ENCODE data around the gene TMEM258. TPM values are rescaled to one million over a fixed set of nuclear protein-coding genes. Genes with fewer than 3 reads are reported as not detected.
A peak's percentile ranks its signal among the peaks of the same experiment; 100 is the strongest.

TMEM258 gene
- total RNA-seq, 1 experiment from 2014 or later = 110 TPM

DNA sequence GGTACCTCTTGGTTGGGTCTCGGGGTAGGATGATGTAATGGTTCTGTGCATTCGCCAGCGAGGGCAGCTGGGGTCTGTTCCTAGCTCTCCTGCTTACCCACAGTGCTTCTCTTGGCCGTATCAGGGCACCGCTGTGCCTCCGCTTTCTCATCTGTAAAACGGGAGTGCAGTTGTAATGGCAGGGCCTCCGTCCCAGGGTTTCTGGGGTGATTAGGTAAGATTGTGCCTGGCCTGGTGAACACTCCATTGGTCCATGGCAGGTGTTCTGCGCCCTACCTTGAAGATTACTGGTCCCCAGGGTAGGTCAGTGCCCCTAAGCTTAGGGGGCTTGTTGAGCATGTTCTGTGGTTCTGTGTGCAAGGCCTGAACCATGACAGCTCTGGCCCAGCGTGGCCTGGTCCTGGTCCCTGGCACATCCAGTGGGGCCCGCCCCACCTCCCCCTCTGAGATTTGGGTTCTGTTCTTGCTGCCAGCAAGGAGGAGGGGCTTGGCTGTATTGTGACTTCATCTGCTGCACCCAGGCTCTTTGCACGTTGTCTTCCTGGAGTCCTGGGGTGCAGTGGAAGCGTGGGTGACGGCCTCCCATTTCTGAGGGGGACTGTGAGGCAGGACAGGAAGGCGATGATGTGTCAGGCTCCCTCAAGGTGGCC, 35.1 kb downstream of the TMEM258 start:
- intact Hi-C loops (cut with micrococcal nuclease) = no loop called here
- no peaks in the 10 kb centered on the region for H3K27me3 ChIP-seq (ENCODE audit: low read length)
- H3F3A ChIP-seq (ENCODE audit: low read length, unreplicated experiment) = no peaks in the 10 kb centered on the region
- no TSS peak for BruUV-seq (replicated peaks)
- no peak overlapping the region for H3K9ac ChIP-seq (ENCODE audit: low read length)
- H3K4me3 ChIP-seq (ENCODE audit: low read length) = no peak overlapping the region
- no peak overlapping the region for H2AFZ ChIP-seq (ENCODE audit: low read length)
- DNase-seq (no peak), ATAC-seq (no peak)
- no peaks in the 10 kb centered on the region for H4K20me1 ChIP-seq (ENCODE audit: low read length)
- no peak overlapping the region for H3K4me2 ChIP-seq (ENCODE audit: low read length)
- peaks cover 16% of the 10 kb centered on the region for H3K4me1 ChIP-seq (ENCODE audit: insufficient read depth, low read length)
- ChIA-PET POLR2A (ENCODE audit: unreplicated experiment) (no interaction called here), CTCF (no interaction called here)
- H3K36me3 ChIP-seq (ENCODE audit: low read depth, low read length) = no peaks in the 10 kb centered on the region
- no peaks in the 10 kb centered on the region for H3K9me2 ChIP-seq (replicated peaks; ENCODE audit: low read length)
- TF ChIP-seq, protein P1, sequence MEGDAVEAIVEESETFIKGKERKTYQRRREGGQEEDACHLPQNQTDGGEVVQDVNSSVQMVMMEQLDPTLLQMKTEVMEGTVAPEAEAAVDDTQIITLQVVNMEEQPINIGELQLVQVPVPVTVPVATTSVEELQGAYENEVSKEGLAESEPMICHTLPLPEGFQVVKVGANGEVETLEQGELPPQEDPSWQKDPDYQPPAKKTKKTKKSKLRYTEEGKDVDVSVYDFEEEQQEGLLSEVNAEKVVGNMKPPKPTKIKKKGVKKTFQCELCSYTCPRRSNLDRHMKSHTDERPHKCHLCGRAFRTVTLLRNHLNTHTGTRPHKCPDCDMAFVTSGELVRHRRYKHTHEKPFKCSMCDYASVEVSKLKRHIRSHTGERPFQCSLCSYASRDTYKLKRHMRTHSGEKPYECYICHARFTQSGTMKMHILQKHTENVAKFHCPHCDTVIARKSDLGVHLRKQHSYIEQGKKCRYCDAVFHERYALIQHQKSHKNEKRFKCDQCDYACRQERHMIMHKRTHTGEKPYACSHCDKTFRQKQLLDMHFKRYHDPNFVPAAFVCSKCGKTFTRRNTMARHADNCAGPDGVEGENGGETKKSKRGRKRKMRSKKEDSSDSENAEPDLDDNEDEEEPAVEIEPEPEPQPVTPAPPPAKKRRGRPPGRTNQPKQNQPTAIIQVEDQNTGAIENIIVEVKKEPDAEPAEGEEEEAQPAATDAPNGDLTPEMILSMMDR (conservative IDR thresholded peaks at IDR 0.05; ENCODE audit: low read depth, low read length) = no peak
- TF ChIP-seq EZH2phosphoT487 (IDR thresholded peaks at IDR 0.05; ENCODE audit: borderline replicate concordance, low read length) (no peak), EZH2 (IDR thresholded peaks at IDR 0.05; ENCODE audit: low read length, unreplicated experiment) (no peak)
- H3K27ac ChIP-seq (ENCODE audit: low read length) = no peak overlapping the region
- no peaks in the 10 kb centered on the region for H3K79me2 ChIP-seq (ENCODE audit: low read length)
- no peaks in the 10 kb centered on the region for H3K9me3 ChIP-seq (ENCODE audit: low read length)

DNA sequence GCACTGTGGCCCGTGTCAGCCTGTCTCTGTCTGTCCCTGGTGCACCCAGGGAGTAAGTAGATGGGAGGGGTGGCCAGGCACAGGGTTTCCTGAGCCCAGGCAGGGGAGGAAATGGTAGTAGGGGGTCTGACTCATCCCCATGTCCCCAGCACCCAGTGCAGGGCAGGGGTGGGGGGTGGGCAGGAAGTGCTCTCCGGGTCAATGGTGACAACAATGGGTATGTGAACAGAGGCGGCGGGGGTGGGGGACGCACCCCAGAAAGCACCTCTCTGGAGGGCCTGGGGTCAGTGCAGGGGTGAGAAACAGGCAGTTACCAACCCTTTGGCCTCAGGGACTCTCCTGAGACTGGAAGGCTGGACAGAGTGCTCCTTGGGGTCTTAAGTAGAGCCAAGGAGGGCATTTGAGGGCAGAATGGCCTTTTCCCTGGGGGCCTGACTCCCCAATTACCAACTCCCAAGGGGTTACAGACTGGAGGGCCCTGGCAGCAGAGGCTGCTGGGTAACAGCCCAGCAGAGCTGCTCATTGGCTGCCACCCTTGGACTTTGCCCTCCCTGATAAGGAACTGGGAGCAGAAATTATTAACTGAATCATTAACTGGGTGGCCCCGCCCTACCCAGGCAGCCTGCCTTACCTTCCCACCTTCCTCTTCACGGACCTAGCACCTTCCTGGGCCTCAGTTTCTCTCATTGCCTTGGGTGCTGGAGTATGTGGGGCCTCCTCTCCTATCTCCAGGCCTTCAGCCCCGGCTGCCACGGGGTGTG, 35.8 kb downstream of the TMEM258 start:
- no peaks in the 10 kb centered on the region for H3K36me3 ChIP-seq (ENCODE audit: low read depth, low read length)
- no peaks in the 10 kb centered on the region for H3K27me3 ChIP-seq (ENCODE audit: low read length)
- TF ChIP-seq EZH2phosphoT487 (IDR thresholded peaks at IDR 0.05; ENCODE audit: borderline replicate concordance, low read length) (no peak), EZH2 (IDR thresholded peaks at IDR 0.05; ENCODE audit: low read length, unreplicated experiment) (no peak)
- TF ChIP-seq, protein P1 (conservative IDR thresholded peaks at IDR 0.05; ENCODE audit: low read depth, low read length) = no peak
- H3K27ac ChIP-seq (ENCODE audit: low read length) = peak overlapping the region; percentile 51
- peaks cover 20% of the 10 kb centered on the region for H3K4me1 ChIP-seq (ENCODE audit: insufficient read depth, low read length)
- ChIA-PET POLR2A (ENCODE audit: unreplicated experiment) (no interaction called here), CTCF (no interaction called here)
- DNase-seq (peak; percentile 65), ATAC-seq (peak; percentile 61)
- intact Hi-C loops (cut with micrococcal nuclease) = no loop called here
- no TSS peak for BruUV-seq (replicated peaks)
- H3F3A ChIP-seq (ENCODE audit: low read length, unreplicated experiment) = no peaks in the 10 kb centered on the region
- peak overlapping the region; percentile 52 for H2AFZ ChIP-seq (ENCODE audit: low read length)
- H3K4me3 ChIP-seq (ENCODE audit: low read length) = no peak overlapping the region
- no peaks in the 10 kb centered on the region for H3K9me2 ChIP-seq (replicated peaks; ENCODE audit: low read length)
- no peaks in the 10 kb centered on the region for H3K9me3 ChIP-seq (ENCODE audit: low read length)
- H3K79me2 ChIP-seq (ENCODE audit: low read length) = no peaks in the 10 kb centered on the region
- 0 out of 2 replicates have a peak overlapping the region, but pooled peaks have one; percentile 19 for H3K9ac ChIP-seq (ENCODE audit: low read length)
- no peaks in the 10 kb centered on the region for H4K20me1 ChIP-seq (ENCODE audit: low read length)
- H3K4me2 ChIP-seq (ENCODE audit: low read length) = peak overlapping the region; percentile 58

DNA sequence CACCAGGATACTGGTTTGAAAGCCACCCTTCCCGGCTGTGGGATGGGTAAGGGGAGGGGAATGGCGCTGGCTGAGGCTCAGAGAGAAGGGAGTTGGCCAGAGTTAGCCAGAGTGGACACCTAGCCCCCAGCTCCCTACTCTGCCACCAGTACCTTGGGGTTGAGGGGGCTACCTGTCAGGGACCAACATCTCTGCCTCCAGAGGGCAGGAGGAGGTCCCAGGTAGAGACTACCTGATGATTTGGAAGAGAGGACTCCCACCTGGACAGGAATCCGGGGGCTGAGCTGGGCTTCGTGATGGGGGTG, 36.3 kb downstream of the TMEM258 start:
- Histone ChIP-seq H3K9ac (ENCODE audit: low read length) (no peak overlapping the region), H3K36me3 (ENCODE audit: low read depth, low read length) (no peaks in the 10 kb centered on the region), H3K4me3 (ENCODE audit: low read length) (no peak overlapping the region), H3F3A (ENCODE audit: low read length, unreplicated experiment) (no peaks in the 10 kb centered on the region), H3K9me3 (ENCODE audit: low read length) (no peaks in the 10 kb centered on the region), H3K4me1 (ENCODE audit: insufficient read depth, low read length) (peaks cover 20% of the 10 kb centered on the region), H3K79me2 (ENCODE audit: low read length) (no peaks in the 10 kb centered on the region), H3K9me2 (replicated peaks; ENCODE audit: low read length) (no peaks in the 10 kb centered on the region), H2AFZ (ENCODE audit: low read length) (peak overlapping the region; percentile 52), H3K27me3 (ENCODE audit: low read length) (no peaks in the 10 kb centered on the region), H3K27ac (ENCODE audit: low read length) (no peak overlapping the region), H3K4me2 (ENCODE audit: low read length) (peak overlapping the region; percentile 58), H4K20me1 (ENCODE audit: low read length) (no peaks in the 10 kb centered on the region)
- BruUV-seq (replicated peaks) = no TSS peak
- ChIA-PET CTCF (no interaction called here), POLR2A (ENCODE audit: unreplicated experiment) (no interaction called here)
- intact Hi-C loops (cut with micrococcal nuclease) = no loop called here
- no peak for ATAC-seq
- TF ChIP-seq, protein P1 (conservative IDR thresholded peaks at IDR 0.05; ENCODE audit: low read depth, low read length) = no peak
- DNase-seq = no peak
